SK-N-MC (cell line): ENCODE data around the gene AGBL1.

ENCODE experiments used
- EZH2 ChIP-seq: fragments of 200-600 bp; sonication (generic); IDR thresholded peaks from one replicate; pipeline ENCODE4 v1.6.1; 2017; ENCODE audit warnings: antibody characterized with exemption
- FOXP2 ChIP-seq: optimal IDR thresholded peaks from 2 replicates; pipeline ENCODE3; 2011; ENCODE audit warnings: mild to moderate bottlenecking, moderate library complexity; ENCODE audit not compliant: insufficient read depth; ENCODE audit errors: extremely low read length, control extremely low read depth
- POLR2AphosphoS5 ChIP-seq: IDR thresholded peaks from 2 replicates; pipeline ENCODE4 v1.6.1; 2012; ENCODE audit warnings: mild to moderate bottlenecking, low read depth, low read length, borderline replicate concordance

DNA sequence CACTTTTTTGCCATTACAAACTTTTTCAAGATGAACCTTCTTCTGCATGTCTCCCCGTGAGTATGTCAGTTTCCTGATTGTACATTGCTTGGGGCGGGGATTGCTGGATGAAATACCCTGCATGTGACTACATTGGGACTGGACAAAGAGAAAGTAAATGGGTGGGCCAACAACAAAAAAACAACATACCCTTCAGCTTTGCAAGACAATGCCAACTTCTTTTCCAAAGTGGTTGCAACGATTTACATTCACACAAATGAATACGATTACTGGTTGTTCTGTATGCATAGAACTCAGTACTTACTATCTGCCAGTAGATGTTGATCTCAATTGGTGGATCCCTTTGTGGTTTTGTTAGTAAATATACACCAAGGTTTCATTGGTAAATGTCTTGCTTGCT is 908.4 kb downstream of the AGBL1 start:
- no peak for TF ChIP-seq POLR2AphosphoS5
- TF ChIP-seq EZH2, result no peak
- TF ChIP-seq FOXP2, result no peak
